Measurements from ENCODE around the gene CGNL1.

The CGNL1 gene

DNA sequence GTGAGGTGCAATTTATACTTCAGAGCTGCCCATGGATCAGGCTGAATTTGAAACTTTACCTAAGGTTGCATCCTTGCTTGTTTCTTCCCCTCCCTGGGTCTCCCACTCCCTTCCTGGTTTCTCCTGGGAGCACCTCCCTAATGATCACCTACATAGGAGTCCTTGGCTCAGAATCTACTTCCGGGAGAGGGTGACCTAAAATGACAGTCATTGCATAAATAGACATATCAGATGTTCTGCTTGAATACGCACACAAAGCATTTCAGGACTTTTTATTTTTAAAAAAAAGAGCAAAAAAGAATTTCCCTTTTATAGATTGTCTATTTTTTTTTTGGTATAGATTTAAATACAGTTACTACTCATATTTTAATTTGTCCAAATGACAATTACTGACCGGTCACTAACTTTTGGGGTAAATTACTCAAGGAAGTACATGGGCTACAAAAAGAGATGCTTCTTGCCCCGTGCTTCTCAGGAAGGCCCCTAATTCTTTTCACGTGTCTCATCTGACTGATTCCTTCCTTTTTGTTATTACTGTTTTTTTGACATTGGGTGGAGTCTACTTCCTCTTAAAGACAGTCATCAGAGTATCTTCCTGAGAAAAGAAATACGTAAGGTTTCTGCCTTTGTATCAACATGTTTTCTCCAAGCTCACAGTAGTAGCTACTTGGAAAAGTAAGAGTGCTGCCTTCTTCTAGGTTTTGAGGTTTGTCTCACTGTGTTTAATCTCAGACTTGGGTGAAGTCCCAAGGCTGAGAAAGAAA is 210.5 kb downstream of the CGNL1 start:
- peak; percentile 64 for DNase-seq

DNA sequence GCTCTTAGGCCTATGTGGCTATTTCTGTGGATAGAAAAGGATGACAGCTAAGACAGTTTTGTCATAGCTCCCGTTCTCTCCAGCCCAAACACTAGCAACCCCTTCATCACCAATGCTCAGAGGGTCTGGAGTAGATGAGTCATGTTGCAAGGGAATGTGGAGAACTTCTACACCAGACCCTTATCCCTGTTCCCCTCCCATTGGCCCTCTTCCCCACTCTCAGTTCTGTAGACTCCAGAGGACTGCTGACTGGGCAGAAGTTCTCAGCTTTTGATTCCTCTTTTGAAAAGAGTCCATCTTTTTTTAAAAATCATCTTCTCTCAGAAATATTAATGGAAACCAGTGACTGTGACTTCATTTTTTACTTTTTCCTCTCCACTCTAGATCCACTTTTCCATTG is 213.0 kb downstream of the CGNL1 start:
- peak; percentile 36 for DNase-seq

DNA sequence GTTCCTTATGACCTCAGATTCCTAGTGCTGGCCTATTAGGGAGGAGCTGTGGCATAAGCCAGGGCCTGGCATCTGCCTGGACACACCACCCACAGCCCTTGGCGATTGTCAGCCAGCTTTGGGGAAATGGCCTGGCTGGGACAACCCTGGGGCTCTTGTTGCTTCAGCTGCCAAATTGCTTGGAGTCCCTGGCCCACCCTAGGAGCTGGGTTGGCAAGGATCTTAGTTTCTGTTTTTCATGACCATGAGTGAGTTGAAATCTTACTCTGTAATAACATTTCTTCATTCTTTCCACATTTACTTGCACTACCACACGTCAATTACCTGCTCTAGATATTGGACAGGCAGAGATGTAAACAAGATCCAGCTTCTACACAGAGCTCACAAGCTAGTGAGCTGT is 213.4 kb downstream of the CGNL1 start:
- DNase-seq: no peak

DNA sequence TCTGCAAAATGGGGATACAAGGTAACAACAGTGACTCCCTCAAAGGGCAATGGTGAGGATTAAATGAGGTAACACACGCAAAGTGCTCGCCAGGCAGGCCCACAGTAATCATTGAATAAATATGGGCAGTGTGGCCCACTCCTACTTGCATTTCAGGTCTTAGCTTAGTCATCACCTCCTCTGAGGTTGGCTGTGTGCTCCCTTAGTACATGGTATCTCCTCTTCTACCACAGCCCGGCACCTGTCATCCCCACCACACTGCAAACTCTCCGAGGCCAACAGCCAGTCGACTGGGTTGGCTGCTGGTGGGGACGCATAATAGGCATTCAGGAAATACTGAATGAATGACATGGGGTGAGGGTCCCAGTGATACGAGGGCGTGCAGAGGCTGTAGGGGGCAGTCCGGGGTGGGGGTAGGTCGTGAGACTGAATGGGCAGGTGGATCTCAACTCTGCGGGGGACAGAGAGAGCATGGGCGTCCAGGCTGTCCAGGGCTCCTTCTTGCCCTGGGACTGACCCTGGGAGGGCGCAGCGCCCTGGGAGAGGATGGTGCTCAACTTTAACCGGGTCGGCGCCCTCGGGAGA is 215.0 kb downstream of the CGNL1 start:
- DNase-seq: no peak

DNA sequence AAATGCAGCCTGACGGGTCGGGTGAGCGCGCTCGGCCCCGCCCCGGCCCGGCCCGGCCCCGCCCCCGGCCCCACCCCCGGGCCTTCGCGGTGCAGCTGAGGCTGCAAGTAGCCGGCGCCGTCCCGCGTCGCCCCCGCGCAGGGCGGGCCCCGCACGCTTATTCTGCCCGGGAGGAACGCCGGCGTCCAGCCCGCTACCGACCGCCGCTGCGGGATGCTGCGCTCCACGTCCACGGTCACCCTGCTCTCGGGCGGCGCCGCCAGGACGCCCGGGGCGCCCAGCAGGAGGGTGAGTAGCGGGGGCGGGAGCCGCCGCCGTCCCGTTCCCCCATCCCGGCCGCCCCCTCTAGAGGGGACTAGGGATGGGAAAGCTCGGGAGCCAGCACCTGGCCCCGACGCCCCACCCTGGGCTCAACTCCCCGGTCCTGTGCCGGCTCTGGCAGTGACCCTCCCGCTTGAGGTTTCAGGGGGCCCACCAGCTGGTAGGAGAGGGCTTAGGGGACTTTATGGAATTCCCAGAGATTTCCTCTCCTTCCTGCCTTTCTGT is 215.6 kb downstream of the CGNL1 start, which contains the start of gene MYZAP:
TSS of gene MYZAP (plus strand) at position 83 of the 546 bp plus-strand sequence. CDS start at position 214, 131 bp downstream.
- DNase-seq: no peak

DNA sequence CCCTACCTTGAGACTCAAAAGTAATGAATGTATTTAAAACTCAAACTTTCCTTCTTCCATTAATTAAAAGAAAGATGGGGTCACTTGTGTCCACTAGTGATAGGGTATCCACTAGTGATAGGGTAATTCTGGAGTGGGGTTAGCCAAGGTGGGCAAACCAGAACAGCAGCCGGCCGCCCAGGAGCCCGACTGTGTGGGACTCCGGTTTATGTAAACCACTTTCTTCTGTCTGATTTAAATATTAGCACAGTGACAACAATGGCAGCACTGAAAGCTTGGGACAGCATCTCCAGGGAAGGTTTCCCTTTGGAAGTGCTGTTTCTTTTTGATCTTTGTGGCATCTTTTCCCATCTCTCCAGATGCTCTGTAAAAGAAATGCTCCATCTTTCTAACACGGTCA is 216.1 kb downstream of the CGNL1 start:
- DNase-seq: no peak

DNA sequence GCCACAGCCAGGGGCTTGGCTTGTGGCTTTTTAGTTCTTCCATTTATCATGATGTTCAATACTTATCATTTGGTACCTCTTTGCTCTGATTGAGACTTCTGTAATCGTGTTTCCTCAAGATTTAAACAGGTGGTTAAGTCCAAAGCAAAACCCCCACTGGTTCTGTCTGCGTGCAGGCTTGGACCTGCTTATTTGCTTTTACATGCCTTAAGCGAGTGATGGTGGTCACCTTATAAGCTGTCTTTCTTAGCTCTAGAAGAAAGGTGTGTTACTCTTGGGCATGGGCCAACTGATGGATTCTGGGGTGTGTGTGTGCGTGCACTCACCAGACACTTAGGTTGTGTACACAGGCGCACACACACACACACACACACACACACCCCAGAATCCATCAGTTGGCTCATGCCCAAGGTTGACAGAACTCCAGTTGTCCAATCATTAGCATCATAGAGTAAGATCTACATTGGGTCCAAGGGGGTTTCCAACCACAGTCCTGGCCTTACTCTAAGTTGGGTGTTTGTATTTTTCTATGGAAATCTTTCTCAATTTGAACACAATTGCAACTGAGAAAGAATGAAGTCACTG is 216.6 kb downstream of the CGNL1 start:
- DNase-seq: no peak

DNA sequence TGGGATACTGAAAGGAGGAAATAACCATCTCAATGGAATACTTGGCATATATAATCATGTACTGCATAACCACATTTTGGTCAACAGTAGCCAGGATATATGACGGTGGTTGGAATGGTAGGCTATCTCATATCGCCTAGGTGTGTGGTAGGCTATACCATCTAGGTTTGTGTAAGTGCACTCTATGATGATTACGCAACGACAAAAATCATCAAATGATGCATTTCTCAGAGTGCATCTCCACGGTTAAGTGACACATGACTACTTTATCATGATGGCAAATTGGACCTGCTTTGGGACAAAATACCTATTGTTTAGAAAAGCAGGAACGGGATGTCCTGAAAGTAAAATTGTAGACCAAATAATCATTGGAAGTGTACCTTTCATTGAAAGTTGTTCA is 218.2 kb downstream of the CGNL1 start:
- DNase-seq: no peak

DNA sequence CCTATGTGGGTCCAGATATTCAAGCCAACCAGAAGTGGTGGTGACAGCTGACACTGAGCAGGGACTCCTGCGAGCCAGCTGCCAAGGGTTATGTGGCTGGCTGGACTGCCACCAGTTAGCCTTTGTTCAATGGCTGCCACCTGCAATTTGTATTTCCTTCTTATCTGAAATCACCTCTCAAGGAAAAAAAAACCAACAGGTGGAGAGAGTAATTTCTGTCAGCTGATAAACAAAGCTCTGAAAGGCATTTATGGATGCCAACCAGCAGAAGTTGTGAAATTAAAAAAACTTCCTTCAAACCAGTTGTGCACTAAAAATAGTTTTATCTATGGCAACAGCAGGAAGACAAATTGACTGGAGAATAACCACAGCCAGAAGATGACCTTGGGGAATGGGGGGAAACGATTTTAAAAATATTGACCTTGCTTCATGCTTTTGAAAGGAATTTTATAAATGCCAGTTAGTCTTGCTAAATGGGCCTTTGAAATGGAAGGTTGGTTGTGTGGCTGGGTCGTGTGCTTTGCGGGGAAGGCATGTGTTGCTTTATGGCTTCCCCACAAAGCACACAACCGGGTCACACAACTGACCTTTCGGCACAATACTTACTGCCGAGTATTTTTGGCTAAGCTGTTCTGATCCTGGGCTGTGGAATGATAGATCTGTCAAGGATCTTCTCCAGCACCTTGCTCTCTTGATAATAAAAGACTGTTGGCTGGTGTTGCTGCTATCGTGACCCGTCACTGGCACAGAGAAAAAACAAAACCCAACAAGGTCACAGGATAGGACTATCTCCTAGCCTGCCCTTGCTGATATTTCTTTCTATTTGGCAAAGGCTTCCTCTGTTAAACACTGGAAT is 218.9 kb downstream of the CGNL1 start:
- DNase-seq: peak; percentile 24

DNA sequence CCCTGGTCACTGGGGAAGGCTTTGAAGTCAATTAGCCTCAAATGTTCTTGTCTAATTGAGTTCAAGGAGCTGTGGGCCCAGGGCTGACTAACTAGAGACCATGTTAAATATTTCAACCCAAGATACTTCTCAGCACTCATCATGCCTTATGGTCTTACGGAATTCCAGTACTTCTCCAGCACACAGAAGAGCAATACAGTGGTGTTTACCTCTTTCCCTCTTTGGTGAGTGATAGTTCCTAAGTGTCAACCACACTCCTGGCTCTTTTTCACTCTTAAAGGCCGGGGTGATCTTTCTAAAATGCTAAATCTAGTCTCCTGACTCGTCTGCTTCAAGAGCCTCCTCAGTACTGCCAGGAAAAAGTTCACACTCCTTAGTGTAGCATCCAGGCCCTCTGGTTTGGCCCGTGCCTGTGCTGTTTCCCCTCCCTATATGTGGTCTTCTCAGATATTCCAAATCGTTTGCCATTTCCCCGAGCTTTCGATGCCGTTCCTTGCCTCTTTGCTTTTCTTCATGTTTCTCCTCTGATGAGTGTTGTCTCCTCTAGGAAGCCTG is 220.1 kb downstream of the CGNL1 start:
- DNase-seq: no peak

DNA sequence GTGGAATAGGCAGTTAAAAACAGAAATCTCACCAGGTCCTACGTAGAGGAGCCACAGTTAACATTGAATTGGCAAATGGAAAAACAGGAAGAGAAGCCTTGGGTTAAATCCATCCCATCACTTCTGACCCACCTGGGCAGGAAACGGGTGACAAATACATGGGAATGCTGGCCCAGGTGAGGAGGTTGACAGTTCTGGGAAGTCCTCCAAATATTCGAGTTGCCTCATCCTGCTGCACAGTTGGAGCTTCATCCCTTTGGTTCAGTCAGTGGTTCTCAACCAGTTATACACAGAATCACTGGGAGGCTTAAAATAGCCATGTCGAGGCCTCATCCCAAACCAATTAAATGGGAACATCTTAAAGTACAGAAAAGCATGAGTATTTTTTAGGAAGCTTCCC is 220.7 kb downstream of the CGNL1 start:
- no peak for DNase-seq

DNA sequence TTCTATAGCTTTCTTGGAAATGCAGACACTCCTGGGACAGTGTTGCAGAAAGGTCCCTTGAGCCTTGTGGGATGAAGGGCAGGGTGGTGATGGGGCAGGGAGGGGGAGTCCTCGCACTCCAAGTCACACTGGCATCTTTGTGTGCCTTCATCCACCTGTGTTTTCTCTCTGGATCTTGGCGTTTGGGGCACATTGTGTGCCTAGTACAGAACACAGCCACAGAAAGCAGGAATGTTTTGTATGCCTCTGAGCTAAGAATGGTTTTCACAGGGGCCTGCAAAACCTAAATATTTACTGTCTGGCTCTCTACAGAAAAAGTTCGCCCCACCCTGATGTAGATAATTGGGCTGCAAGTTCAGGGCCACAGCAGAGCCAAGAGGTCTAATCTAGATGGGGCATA is 221.1 kb downstream of the CGNL1 start:
- no peak for DNase-seq

DNA sequence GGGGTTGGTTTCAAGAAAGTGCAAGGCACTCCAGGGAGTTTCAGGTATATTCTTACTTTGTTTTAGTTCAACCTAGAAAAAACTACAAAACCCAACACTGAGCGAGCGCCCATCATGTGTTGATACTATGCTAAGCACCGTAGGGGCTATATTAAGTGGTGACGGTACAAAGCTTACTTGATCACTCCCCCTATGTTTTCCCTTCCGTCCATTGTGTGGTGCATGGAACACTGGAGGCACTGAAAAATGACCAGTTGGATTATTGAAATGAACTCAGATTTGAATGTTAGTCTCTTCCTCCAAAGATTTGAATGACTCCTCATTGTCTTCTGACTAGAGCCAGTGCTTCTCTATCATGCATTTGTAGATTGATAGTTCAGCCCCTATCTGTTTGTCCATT is 222.0 kb downstream of the CGNL1 start:
- DNase-seq: no peak

DNA sequence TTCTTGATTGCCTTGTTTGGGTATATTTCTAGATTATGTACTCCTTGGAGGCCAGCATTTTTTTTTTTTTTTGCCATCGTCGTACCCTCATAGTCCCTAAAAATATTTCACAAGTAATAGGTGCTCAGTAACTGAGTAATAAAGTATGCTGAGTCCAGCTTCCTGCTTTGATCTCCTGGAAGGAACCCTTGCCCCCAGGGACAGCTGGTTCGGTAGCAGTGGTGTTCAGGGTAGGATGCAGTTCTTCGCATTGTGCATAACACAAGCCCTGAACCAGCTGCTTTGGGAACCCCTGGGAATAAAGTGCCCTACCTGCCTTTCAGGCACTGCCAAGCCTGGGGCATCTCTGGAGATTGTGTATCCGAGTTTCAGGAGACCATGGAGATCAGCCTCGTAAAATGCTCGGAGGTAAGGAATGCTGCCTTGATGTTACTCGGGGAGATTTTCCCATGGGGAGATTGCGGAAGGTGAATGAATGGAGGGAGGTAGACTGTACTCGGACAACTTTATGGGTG is 223.0 kb downstream of the CGNL1 start:
- no peak for DNase-seq

DNA sequence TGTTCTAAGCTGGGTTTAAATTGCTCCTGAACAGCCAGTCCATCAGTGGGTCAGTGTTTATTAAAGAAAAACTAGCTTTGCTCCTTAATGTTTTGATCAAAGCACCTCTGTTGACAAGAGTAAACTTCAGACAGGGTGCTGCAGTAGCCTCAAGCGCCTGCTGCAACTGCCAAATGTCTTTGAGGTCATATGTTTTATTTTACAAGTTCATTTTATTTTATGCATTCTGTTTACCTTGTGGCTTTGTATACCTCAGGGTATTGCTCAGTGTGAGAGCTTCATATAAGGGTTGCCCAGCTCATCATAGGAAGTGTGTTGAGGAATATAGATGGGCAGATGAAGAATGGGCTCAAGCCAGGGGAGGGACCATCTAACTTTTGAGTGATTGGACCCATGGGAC is 223.9 kb downstream of the CGNL1 start:
- DNase-seq: no peak
